ENCODE data around the gene GRID2.

The GRID2 gene

DNA sequence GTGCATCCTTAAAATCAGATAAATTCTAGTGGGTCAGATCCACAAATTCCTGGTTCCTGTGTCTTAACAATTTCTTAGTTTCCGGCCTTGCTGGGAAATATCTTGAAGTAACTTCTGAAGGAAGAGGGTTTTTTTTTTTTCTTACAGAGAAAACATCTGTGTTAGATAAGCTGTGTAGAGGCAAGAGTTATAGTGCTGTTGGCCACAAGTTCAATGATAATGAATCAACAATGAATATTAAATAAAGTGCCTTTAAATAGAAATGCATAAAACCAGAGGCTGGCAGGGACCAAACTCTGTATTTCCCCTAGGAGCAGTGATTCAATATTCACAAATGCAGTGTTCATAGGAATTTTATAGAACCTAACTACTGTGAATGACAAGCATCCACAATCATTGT, 812.9 kb downstream of the GRID2 start:
- Histone ChIP-seq H3K23ac (ENCODE audit: low read length) (no peak overlapping the region), H2BK120ac (ENCODE audit: insufficient read depth, low read length, poor library complexity) (no peak overlapping the region), H3K79me2 (ENCODE audit: control insufficient read depth, insufficient read depth, low read length, poor library complexity) (no peaks in the 10 kb centered on the region), H3K79me1 (ENCODE audit: low read length) (no peaks in the 10 kb centered on the region), H2BK5ac (ENCODE audit: low read depth, low read length, poor library complexity) (no peak overlapping the region), H3K27me3 (ENCODE audit: insufficient read depth, low read length) (no peaks in the 10 kb centered on the region), H2AK5ac (ENCODE audit: low read length) (no peak overlapping the region), H4K91ac (ENCODE audit: low read depth, low read length) (no peak overlapping the region), H4K8ac (ENCODE audit: low read depth, low read length) (no peak overlapping the region), H3K4me3 (ENCODE audit: low read depth, low read length) (no peak overlapping the region), H2BK12ac (ENCODE audit: low read length) (no peak overlapping the region), H2AFZ (ENCODE audit: insufficient read depth, low read length, poor library complexity) (no peak overlapping the region), H3K36me3 (ENCODE audit: control insufficient read depth in 1 of 2, insufficient read depth in 2 of 2, low read length in 2 of 2) (no peaks in the 10 kb centered on the region), H3K4me2 (ENCODE audit: low read length) (no peak overlapping the region), H3K9me3 (ENCODE audit: insufficient read depth, low read depth, low read length) (no peaks in the 10 kb centered on the region), H3K18ac (ENCODE audit: low read length) (no peak overlapping the region), H4K12ac (ENCODE audit: low read depth, low read length) (no peak overlapping the region), H3K9ac (ENCODE audit: low read length) (no peak overlapping the region), H3K4ac (ENCODE audit: low read depth, low read length) (no peak overlapping the region), H3K14ac (ENCODE audit: low read length) (no peak overlapping the region), H3K4me1 (ENCODE audit: control insufficient read depth in 1 of 2, insufficient read depth in 2 of 2, low read length in 2 of 2) (no peaks in the 10 kb centered on the region), H3K27ac (ENCODE audit: low read depth, low read length) (no peak overlapping the region)
- WGBS (ENCODE audit: extremely low coverage, insufficient coverage, insufficient read length): no CpG with 5 or more reads among the region's 1 CpG
- DNase-seq: no peak

DNA sequence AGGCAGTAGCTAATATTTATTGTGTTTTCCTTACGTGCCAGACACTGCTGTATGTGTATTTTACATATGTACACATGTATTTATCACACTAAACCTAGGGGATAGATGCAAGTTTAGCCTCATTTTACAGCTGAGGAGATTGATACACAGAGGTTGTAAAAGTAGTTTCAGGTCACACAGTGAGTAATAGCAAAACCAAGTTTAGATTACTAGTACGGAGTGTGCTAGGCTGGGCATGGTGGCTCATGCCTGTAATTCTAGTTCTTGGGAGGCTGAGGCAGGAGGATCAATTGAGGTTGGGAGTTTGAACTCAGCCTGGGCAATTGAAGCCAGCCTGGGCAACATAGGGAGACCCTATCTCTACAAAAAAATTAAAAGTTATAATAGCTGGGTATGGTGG, 823.7 kb downstream of the GRID2 start:
- Histone ChIP-seq H3K23ac (ENCODE audit: low read length) (no peak overlapping the region), H3K9me3 (ENCODE audit: insufficient read depth, low read depth, low read length) (no peaks in the 10 kb centered on the region), H3K14ac (ENCODE audit: low read length) (no peak overlapping the region), H2AFZ (ENCODE audit: insufficient read depth, low read length, poor library complexity) (no peak overlapping the region), H4K8ac (ENCODE audit: low read depth, low read length) (no peak overlapping the region), H2BK12ac (ENCODE audit: low read length) (no peak overlapping the region), H3K4me3 (ENCODE audit: low read depth, low read length) (no peak overlapping the region), H3K9ac (ENCODE audit: low read length) (no peak overlapping the region), H2AK5ac (ENCODE audit: low read length) (no peak overlapping the region), H3K79me2 (ENCODE audit: control insufficient read depth, insufficient read depth, low read length, poor library complexity) (no peaks in the 10 kb centered on the region), H3K27me3 (ENCODE audit: insufficient read depth, low read length) (no peaks in the 10 kb centered on the region), H3K36me3 (ENCODE audit: control insufficient read depth in 1 of 2, insufficient read depth in 2 of 2, low read length in 2 of 2) (no peaks in the 10 kb centered on the region), H2BK120ac (ENCODE audit: insufficient read depth, low read length, poor library complexity) (no peak overlapping the region), H3K18ac (ENCODE audit: low read length) (no peak overlapping the region), H3K4me2 (ENCODE audit: low read length) (no peak overlapping the region), H2BK5ac (ENCODE audit: low read depth, low read length, poor library complexity) (no peak overlapping the region), H3K4me1 (ENCODE audit: control insufficient read depth in 1 of 2, insufficient read depth in 2 of 2, low read length in 2 of 2) (no peaks in the 10 kb centered on the region), H3K27ac (ENCODE audit: low read depth, low read length) (no peak overlapping the region), H3K4ac (ENCODE audit: low read depth, low read length) (no peak overlapping the region), H4K91ac (ENCODE audit: low read depth, low read length) (no peak overlapping the region), H3K79me1 (ENCODE audit: low read length) (no peaks in the 10 kb centered on the region), H4K12ac (ENCODE audit: low read depth, low read length) (no peak overlapping the region)
- DNase-seq: no peak
- no CpG with 5 or more reads among the region's 2 CpGs for WGBS (ENCODE audit: extremely low coverage, insufficient coverage, insufficient read length)

DNA sequence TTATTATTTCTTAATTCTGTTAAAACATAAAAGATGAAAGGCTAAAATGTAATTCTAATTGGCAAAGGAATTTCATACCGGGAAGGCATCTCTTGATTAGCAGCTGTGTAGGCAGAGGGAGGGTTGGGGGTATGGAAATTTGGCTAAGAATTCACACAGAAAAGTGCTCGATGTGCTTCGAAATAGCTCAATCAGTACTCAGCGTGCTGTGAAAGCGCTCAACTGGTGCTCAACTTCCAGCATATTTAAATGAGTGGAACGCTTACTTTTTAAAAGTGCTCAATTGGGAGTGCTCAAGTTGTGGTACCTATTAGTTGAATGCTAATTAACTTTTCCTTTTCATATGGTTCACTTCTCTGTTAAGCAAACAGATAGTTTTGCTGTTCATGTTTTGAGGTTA, 828.9 kb downstream of the GRID2 start:
- Histone ChIP-seq H3K36me3 (ENCODE audit: control insufficient read depth in 1 of 2, insufficient read depth in 2 of 2, low read length in 2 of 2) (no peaks in the 10 kb centered on the region), H3K27me3 (ENCODE audit: insufficient read depth, low read length) (no peaks in the 10 kb centered on the region), H3K27ac (ENCODE audit: low read depth, low read length) (no peak overlapping the region), H3K9me3 (ENCODE audit: insufficient read depth, low read depth, low read length) (no peaks in the 10 kb centered on the region), H3K18ac (ENCODE audit: low read length) (no peak overlapping the region), H2AK5ac (ENCODE audit: low read length) (no peak overlapping the region), H4K91ac (ENCODE audit: low read depth, low read length) (no peak overlapping the region), H3K4me1 (ENCODE audit: control insufficient read depth in 1 of 2, insufficient read depth in 2 of 2, low read length in 2 of 2) (no peaks in the 10 kb centered on the region), H4K12ac (ENCODE audit: low read depth, low read length) (no peak overlapping the region), H2BK12ac (ENCODE audit: low read length) (no peak overlapping the region), H3K4ac (ENCODE audit: low read depth, low read length) (no peak overlapping the region), H3K79me1 (ENCODE audit: low read length) (no peaks in the 10 kb centered on the region), H2BK5ac (ENCODE audit: low read depth, low read length, poor library complexity) (no peak overlapping the region), H3K14ac (ENCODE audit: low read length) (no peak overlapping the region), H3K4me2 (ENCODE audit: low read length) (no peak overlapping the region), H4K8ac (ENCODE audit: low read depth, low read length) (no peak overlapping the region), H2BK120ac (ENCODE audit: insufficient read depth, low read length, poor library complexity) (no peak overlapping the region), H3K9ac (ENCODE audit: low read length) (no peak overlapping the region), H3K4me3 (ENCODE audit: low read depth, low read length) (no peak overlapping the region), H2AFZ (ENCODE audit: insufficient read depth, low read length, poor library complexity) (no peak overlapping the region), H3K23ac (ENCODE audit: low read length) (no peak overlapping the region), H3K79me2 (ENCODE audit: control insufficient read depth, insufficient read depth, low read length, poor library complexity) (no peaks in the 10 kb centered on the region)
- no peak for DNase-seq
- no CpG with 5 or more reads among the region's 6 CpGs for WGBS (ENCODE audit: extremely low coverage, insufficient coverage, insufficient read length)

DNA sequence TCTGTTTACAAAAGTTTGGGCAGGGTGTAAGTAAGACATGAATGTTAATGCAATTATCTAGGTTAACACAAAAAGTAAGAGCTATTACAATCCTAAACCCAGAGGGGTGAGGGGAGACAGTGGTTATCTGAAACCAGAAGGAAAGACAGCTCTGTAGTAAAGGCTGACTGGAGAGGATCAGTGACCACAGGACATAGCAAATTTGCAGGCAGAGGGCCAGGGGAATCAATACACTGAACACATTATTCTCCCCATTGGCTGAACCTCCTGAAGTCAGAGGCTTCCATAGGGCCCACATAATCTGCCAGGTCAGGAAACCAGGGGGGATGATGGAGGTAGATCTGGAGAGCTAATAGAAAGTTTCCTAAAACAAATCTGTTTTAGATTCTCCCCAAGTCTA, 835.4 kb downstream of the GRID2 start:
- no peak overlapping the region for H3K18ac ChIP-seq (ENCODE audit: low read length)
- no peak overlapping the region for H2AK5ac ChIP-seq (ENCODE audit: low read length)

More for the DNA sequence above, 835.4 kb downstream of the GRID2 start:
- no peaks in the 10 kb centered on the region for H3K36me3 ChIP-seq (ENCODE audit: control insufficient read depth in 1 of 2, insufficient read depth in 2 of 2, low read length in 2 of 2)
- no peaks in the 10 kb centered on the region for H3K79me2 ChIP-seq (ENCODE audit: control insufficient read depth, insufficient read depth, low read length, poor library complexity)
- no peak overlapping the region for H2BK5ac ChIP-seq (ENCODE audit: low read depth, low read length, poor library complexity)
- H3K27me3 ChIP-seq (ENCODE audit: insufficient read depth, low read length): no peaks in the 10 kb centered on the region
- H3K9ac ChIP-seq (ENCODE audit: low read length): no peak overlapping the region
- no peak overlapping the region for H2BK12ac ChIP-seq (ENCODE audit: low read length)
- H2AFZ ChIP-seq (ENCODE audit: insufficient read depth, low read length, poor library complexity): no peak overlapping the region
- H3K4ac ChIP-seq (ENCODE audit: low read depth, low read length): no peak overlapping the region
- no peak overlapping the region for H3K23ac ChIP-seq (ENCODE audit: low read length)
- no peak for DNase-seq
- H3K14ac ChIP-seq (ENCODE audit: low read length): no peak overlapping the region
- H3K4me2 ChIP-seq (ENCODE audit: low read length): no peak overlapping the region
- no peak overlapping the region for H4K12ac ChIP-seq (ENCODE audit: low read depth, low read length)
- H2BK120ac ChIP-seq (ENCODE audit: insufficient read depth, low read length, poor library complexity): no peak overlapping the region
- no peak overlapping the region for H3K4me3 ChIP-seq (ENCODE audit: low read depth, low read length)
- no peak overlapping the region for H4K8ac ChIP-seq (ENCODE audit: low read depth, low read length)
- H3K4me1 ChIP-seq (ENCODE audit: control insufficient read depth in 1 of 2, insufficient read depth in 2 of 2, low read length in 2 of 2): no peaks in the 10 kb centered on the region
- no peaks in the 10 kb centered on the region for H3K9me3 ChIP-seq (ENCODE audit: insufficient read depth, low read depth, low read length)
- no peaks in the 10 kb centered on the region for H3K79me1 ChIP-seq (ENCODE audit: low read length)
- no peak overlapping the region for H3K27ac ChIP-seq (ENCODE audit: low read depth, low read length)
- no peak overlapping the region for H4K91ac ChIP-seq (ENCODE audit: low read depth, low read length)

Measured in trophoblast cell (in vitro differentiated cells and primary cell).